H1 (cell line): ENCODE data around the gene GLT8D1. TPM values are rescaled to one million over a fixed set of nuclear protein-coding genes. Genes with fewer than 3 reads are reported as not detected.

Source experiments
- CTCF ChIA-PET: fragments of 300-600 bp; sonication (Branson Sonifier 250); formaldehyde crosslinking; loops from one replicate; lab custom pipeline; 2021; ENCODE audit not compliant: partially characterized antibody; lab: Charles Lee
- POLR2A ChIA-PET: fragments of 300-600 bp; sonication (Branson Sonifier 250); formaldehyde crosslinking; loops from one replicate; lab custom pipeline; 2021; ENCODE audit warnings: inconsistent platforms; ENCODE audit not compliant: partially characterized antibody; lab: Charles Lee
- DNase-seq, 2 experiments: peaks; one replicate each; pipeline versions ENCODE4 v3.0.0 to v3.0.0-alpha.2; 2010 to 2022; ENCODE audit warnings: low spot score in 2 of 2, low read depth in 1 of 2, mixed read lengths in 1 of 2
- FAIRE-seq: peaks from 2 replicates; lab custom pipeline; 2011; peaks lifted over from hg19 to GRCh38; lab: Jason Lieb, UNC
- H2AFZ ChIP-seq: 2 replicates; pipeline ENCODE4 v1.8.1; 2012; ENCODE audit warnings: low read length, inconsistent platforms
- H2AK5ac ChIP-seq: 2 replicates; pipeline ENCODE4 v1.6.1; 2013; ENCODE audit warnings: low read depth, low read length
- H2BK120ac ChIP-seq: replicated peaks from 2 replicates; pipeline ENCODE3; 2013; ENCODE audit warnings: low read depth, low read length, inconsistent platforms
- H2BK12ac ChIP-seq: 2 replicates; pipeline ENCODE4 v1.6.1; 2013; ENCODE audit warnings: low read depth, low read length
- H2BK15ac ChIP-seq: 2 replicates; pipeline ENCODE4 v1.6.1; 2013; ENCODE audit warnings: low read length
- H2BK20ac ChIP-seq: 2 replicates; pipeline ENCODE4 v1.6.1; 2013; ENCODE audit warnings: low read length
- H2BK5ac ChIP-seq: 2 replicates; pipeline ENCODE4 v1.6.1; 2013; ENCODE audit warnings: low read depth, low read length
- H3K14ac ChIP-seq: 2 replicates; pipeline ENCODE4 v1.6.1; 2013; ENCODE audit warnings: inconsistent platforms; ENCODE audit not compliant: insufficient read length
- H3K18ac ChIP-seq: 2 replicates; pipeline ENCODE4 v1.6.1; 2013; ENCODE audit warnings: low read length; ENCODE audit errors: extremely low read depth
- H3K23ac ChIP-seq: 2 replicates; pipeline ENCODE4 v1.6.1; 2013; ENCODE audit warnings: inconsistent platforms; ENCODE audit not compliant: insufficient read length
- H3K23me2 ChIP-seq: 2 replicates; pipeline ENCODE4 v1.6.1; 2013; ENCODE audit warnings: low read depth, low read length
- H3K27ac ChIP-seq: 2 replicates; pipeline ENCODE4 v1.6.1; 2011; ENCODE audit warnings: low read depth, low read length, inconsistent platforms
- H3K27me3 ChIP-seq, 4 experiments: replicated peaks in 1 of 4; 1 replicate in 1 of 4; 2 replicates in 3 of 4; pipeline versions ENCODE4 v1.6.1 to v1.8.1; 2011 to 2013; ENCODE audit warnings: low read length in 3 of 4, mild to moderate bottlenecking in 3 of 4, inconsistent platforms in 2 of 4, mixed read lengths in 2 of 4, moderate library complexity in 1 of 4; ENCODE audit not compliant: control insufficient read depth in 3 of 4, insufficient read depth in 3 of 4; ENCODE audit errors: extremely low read depth in 1 of 4
- H3K36me3 ChIP-seq, 4 experiments: 2 replicates each; pipeline versions ENCODE4 v1.6.1 to v1.8.1; 2011 to 2013; ENCODE audit warnings: mild to moderate bottlenecking in 4 of 4, low read length in 3 of 4, moderate library complexity in 2 of 4, control low read depth in 1 of 4, inconsistent platforms in 1 of 4; ENCODE audit not compliant: insufficient read depth in 4 of 4, control insufficient read depth in 2 of 4
- H3K4ac ChIP-seq: replicated peaks from 2 replicates; pipeline ENCODE3; 2013; ENCODE audit warnings: low read length, low read depth, mixed read lengths, inconsistent platforms; ENCODE audit not compliant: insufficient read length
- H3K4me1 ChIP-seq, 4 experiments: replicated peaks in 1 of 4; 1 replicate in 1 of 4; 2 replicates in 3 of 4; pipeline versions ENCODE4 v1.6.1 to v1.8.1; 2011 to 2013; ENCODE audit warnings: low read length in 3 of 4, inconsistent platforms in 2 of 4, mixed read lengths in 1 of 4; ENCODE audit not compliant: insufficient read depth in 4 of 4, control insufficient read depth in 3 of 4
- H3K4me2 ChIP-seq, 2 experiments: 2 replicates each; pipeline versions ENCODE4 v1.6.1 to v1.8.1; 2011 to 2013; ENCODE audit warnings: low read depth in 2 of 2, low read length in 2 of 2, control low read depth in 1 of 2, inconsistent platforms in 1 of 2, mild to moderate bottlenecking in 1 of 2; ENCODE audit not compliant: insufficient read depth in 1 of 2
- H3K4me3 ChIP-seq, 4 experiments: fragments of 200-600, 300-600 bp in 1 of 4; sonication (generic), shearing (Covaris generic), sonication (Bioruptor Twin) in 1 of 4; 2 replicates each; pipeline versions ENCODE4 v1.5.1 to v1.8.1; 2011 to 2016; ENCODE audit warnings: low read length in 4 of 4, low read depth in 3 of 4, control low read depth in 2 of 4, inconsistent platforms in 2 of 4, mild to moderate bottlenecking in 2 of 4, mixed read lengths in 1 of 4, moderate library complexity in 1 of 4; ENCODE audit not compliant: insufficient read depth in 2 of 4; ENCODE audit errors: extremely low read depth in 1 of 4
- H3K56ac ChIP-seq: replicated peaks from 2 replicates; pipeline ENCODE3; 2013; ENCODE audit warnings: low read depth, mild to moderate bottlenecking, mixed read lengths, low read length, inconsistent platforms; ENCODE audit not compliant: insufficient read length
- H3K79me1 ChIP-seq: 2 replicates; pipeline ENCODE4 v1.6.1; 2013; ENCODE audit warnings: low read depth, low read length, control low read depth
- H3K79me2 ChIP-seq, 2 experiments: 2 replicates each; pipeline versions ENCODE4 v1.6.1 to v1.8.1; 2012 to 2013; ENCODE audit warnings: low read length in 2 of 2, mild to moderate bottlenecking in 2 of 2, inconsistent platforms in 1 of 2; ENCODE audit not compliant: insufficient read depth in 2 of 2, control insufficient read depth in 1 of 2
- H3K9ac ChIP-seq, 4 experiments: replicated peaks in 1 of 4; 1 replicate in 1 of 4; 2 replicates in 3 of 4; pipeline versions ENCODE4 v1.6.1 to v1.8.1; 2011 to 2013; ENCODE audit warnings: low read depth in 3 of 4, low read length in 3 of 4, control low read depth in 2 of 4, mild to moderate bottlenecking in 2 of 4, moderate library complexity in 2 of 4, inconsistent platforms in 1 of 4; ENCODE audit errors: extremely low read depth in 1 of 4
- H3K9me3 ChIP-seq, 2 experiments: 2 replicates each; pipeline versions ENCODE4 v1.6.1 to v1.8.1; 2012 to 2013; ENCODE audit warnings: mild to moderate bottlenecking in 2 of 2, moderate library complexity in 2 of 2, control low read depth in 1 of 2, inconsistent platforms in 1 of 2, low read depth in 1 of 2, low read length in 1 of 2, mixed read lengths in 1 of 2; ENCODE audit not compliant: insufficient read depth in 2 of 2
- H4K20me1 ChIP-seq, 2 experiments: replicated peaks in 1 of 2; 2 replicates each; pipeline versions ENCODE3 to v1.8.1; 2011 to 2013; ENCODE audit warnings: inconsistent platforms in 2 of 2, low read length in 2 of 2, mild to moderate bottlenecking in 1 of 2; ENCODE audit not compliant: insufficient read depth in 2 of 2, control insufficient read depth in 1 of 2
- H4K5ac ChIP-seq: 2 replicates; pipeline ENCODE4 v1.6.1; 2013; ENCODE audit warnings: low read length, low read depth, mixed read lengths, inconsistent platforms; ENCODE audit not compliant: insufficient read length
- H4K8ac ChIP-seq: 2 replicates; pipeline ENCODE4 v1.8.0; 2013; ENCODE audit warnings: mild to moderate bottlenecking, moderate library complexity, low read length, inconsistent platforms; ENCODE audit not compliant: insufficient read depth; ENCODE audit errors: extremely low read depth
- H4K91ac ChIP-seq: replicated peaks from 2 replicates; pipeline ENCODE3; 2013; ENCODE audit warnings: low read length, mixed read lengths, inconsistent platforms; ENCODE audit not compliant: insufficient read length
- ATF2 ChIP-seq: IDR thresholded peaks from 2 replicates; pipeline ENCODE4 v1.6.1; 2012; ENCODE audit warnings: low read length, inconsistent platforms
- CEBPB ChIP-seq: IDR thresholded peaks from 2 replicates; pipeline ENCODE4 v1.6.1; 2012; ENCODE audit warnings: low read depth, low read length
- HDAC2 ChIP-seq, 2 experiments: fragments of 300-600 bp in 1 of 2; sonication (generic) in 1 of 2; IDR thresholded peaks; 2 replicates each; pipeline ENCODE4 v1.6.1; 2011 to 2012; ENCODE audit warnings: low read depth in 2 of 2, low read length in 2 of 2, mild to moderate bottlenecking in 2 of 2, moderate library complexity in 2 of 2, borderline replicate concordance in 1 of 2, inconsistent platforms in 1 of 2
- JUN ChIP-seq: IDR thresholded peaks from 2 replicates; pipeline ENCODE4 v1.6.1; 2011; ENCODE audit warnings: low read depth, mild to moderate bottlenecking, improper control_type of control experiment, low read length
- POLR2A ChIP-seq, 2 experiments: IDR thresholded peaks; 1 replicate in 1 of 2; 2 replicates in 1 of 2; pipeline ENCODE4 v1.6.1; 2011; ENCODE audit warnings: low read depth in 2 of 2, low read length in 2 of 2, mild to moderate bottlenecking in 2 of 2; ENCODE audit errors: control extremely low read depth in 1 of 2
- SIX5 ChIP-seq: IDR thresholded peaks from 2 replicates; pipeline ENCODE4 v1.6.1; 2011; ENCODE audit warnings: mild to moderate bottlenecking, low read depth, low read length
- SP2 ChIP-seq: IDR thresholded peaks from 2 replicates; pipeline ENCODE4 v1.6.1; 2012; ENCODE audit warnings: mild to moderate bottlenecking, low read length, inconsistent platforms
- SP4 ChIP-seq: IDR thresholded peaks from 2 replicates; pipeline ENCODE4 v1.6.1; 2012; ENCODE audit warnings: low read length, inconsistent platforms
- YY1 ChIP-seq: IDR thresholded peaks from 2 replicates; pipeline ENCODE4 v1.6.1; 2011; ENCODE audit warnings: low read depth, mild to moderate bottlenecking, low read length
- WGBS, 2 experiments: shearing (Covaris generic) in 1 of 2; methylation state at CpG; one replicate each; pipeline versions ENCODE4 v1.1.6 to v1.1.7; 2013 to 2015; ENCODE audit warnings: low lambda C conversion rate in 2 of 2, mixed read lengths in 2 of 2, inconsistent platforms in 1 of 2, low coverage in 1 of 2, missing lambda C conversion rate in 1 of 2; ENCODE audit not compliant: insufficient replicate concordance in 2 of 2, insufficient coverage in 1 of 2, insufficient read length in 1 of 2; ENCODE audit errors: extremely low coverage in 1 of 2, missing lambda C conversion rate in 1 of 2; 5-methylcytosine and 5-hydroxymethylcytosine counted together
- polyA plus RNA-seq, 7 experiments: library from polyadenylated mRNA; depleted of rRNA in 3 of 7; stranded (reverse) in 5 of 7; unstranded in 2 of 7; fragments of >200 nt in 5 of 7; fragments of 200-250 nt in 2 of 7; gene quantifications; 1 replicate in 5 of 7; 2 replicates in 1 of 7; 4 replicates in 1 of 7; pipeline versions ENCODE4 v1.2.1 to v1.2.3, GENCODE V29; 2011 to 2013; ENCODE audit warnings: missing spikeins in 2 of 7, mixed read lengths in 2 of 7
- total RNA-seq: library from RNA; stranded (reverse); fragmentation: NEBNext Ultra II Directional; extraction: Animal tissue kit (Norgen Biotek cat#: 25700); gene quantifications from 2 replicates; pipeline ENCODE4 v1.2.1, GENCODE V29; 2021

The GLT8D1 gene
- total and polyA plus RNA-seq, 2 of the 8 experiments (the other 6 are each of a cell fraction or from before 2014, with no cell fraction given): 29.0 to 33.6 TPM

GRCh38 chr3:52645549-52645948 lies 60.0 kb downstream of the GLT8D1 start:
- Histone ChIP-seq H2BK120ac (no peak overlapping the region), H3K14ac (no peak overlapping the region), H3K23me2 (no peaks in the 10 kb centered on the region), H4K20me1 (no peaks in the 10 kb centered on the region), H3K23ac (no peak overlapping the region), H3K4ac (no peak overlapping the region), H3K79me2 (no peaks in the 10 kb centered on the region), H2AK5ac (no peak overlapping the region), H4K5ac (no peak overlapping the region), H2BK20ac (no peak overlapping the region), H4K8ac (no peak overlapping the region), H3K18ac (no peak overlapping the region), H3K27me3 (no peaks in the 10 kb centered on the region), H3K79me1 (no peaks in the 10 kb centered on the region), H3K36me3 (peaks cover 8 to 61% (median 20%) of the 10 kb centered on the region in 4 experiments; a peak in 7 of 8 replicates), H3K9me3 (no peaks in the 10 kb centered on the region), H2BK5ac (no peak overlapping the region), H3K27ac (no peak overlapping the region), H3K56ac (no peak overlapping the region), H3K4me3 (no peak overlapping the region), H2BK12ac (no peak overlapping the region), H4K91ac (no peak overlapping the region), H2BK15ac (no peak overlapping the region), H2AFZ (no peak overlapping the region), H3K4me1 (no peaks in the 10 kb centered on the region), H3K4me2 (no peak overlapping the region), H3K9ac (no peak overlapping the region)
- FAIRE-seq (no peak), DNase-seq (no peak)
- ChIA-PET POLR2A (no interaction called here), CTCF (no interaction called here)
- WGBS, 2 experiments: 99% methylated on average over 6 of the region's 6 CpGs; no CpG with 5 or more reads in 1 of the 2 experiments
- TF ChIP-seq SP2: no peak
- no peak for TF ChIP-seq HDAC2 (IDR thresholded peaks at IDR 0.05; ENCODE audit: borderline replicate concordance in 1 of 2, low read depth in 2 of 2, low read length in 2 of 2)
- TF ChIP-seq SIX5: no peak
- TF ChIP-seq JUN: no peak
- TF ChIP-seq ATF2: no peak
- no peak for TF ChIP-seq YY1
- no peak for TF ChIP-seq CEBPB
- TF ChIP-seq POLR2A (IDR thresholded peaks at IDR 0.05; ENCODE audit: control extremely low read depth in 1 of 2, low read depth in 2 of 2, low read length in 2 of 2): no peak
- no peak for TF ChIP-seq SP4
